K562 (cell line): ENCODE data around the gene VPS26A. TPM values are rescaled to one million over a fixed set of nuclear protein-coding genes. Genes with fewer than 3 reads are reported as not detected.

ENCODE experiments used
- ATAC-seq: fragments of 200-7000 bp; cut with Tn5 transposase; 3 replicates; pipeline ENCODE4 v1.9.1; 2020; ENCODE audit warnings: moderate library complexity
- BruUV-seq: library from RNA; stranded (reverse); fragments of 400-500 nt; replicated peaks from 2 replicates; lab custom pipeline; 2021; lab: Mats Ljungman, UMichigan
- CTCF ChIA-PET: fragments of 300-600 bp; formaldehyde crosslinking; extraction: SDS; loops from one replicate; lab custom pipeline; 2021; ENCODE audit warnings: low intra/inter-chr PET ratio; lab: Yijun Ruan, JAX
- POLR2A ChIA-PET: fragments of 300-600, 350-650 bp; sonication (Branson Sonifier 250); formaldehyde crosslinking; extraction: SDS; loops from one replicate; lab custom pipeline; 2021; ENCODE audit warnings: antibody characterized with exemption, inconsistent platforms; lab: Yijun Ruan, JAX
- DNase-seq, 4 experiments: peaks; one replicate each; pipeline versions ENCODE4 v3.0.0 to v3.0.0-alpha.2; 2011 to 2018; ENCODE audit warnings: low spot score in 3 of 4, mixed read lengths in 3 of 4; ENCODE audit errors: extremely low read depth in 1 of 4
- FAIRE-seq: peaks from 2 replicates; lab custom pipeline; 2011; peaks lifted over from hg19 to GRCh38; lab: Jason Lieb, UNC
- H2AFZ ChIP-seq: 2 replicates; pipeline ENCODE4 v1.6.0; 2011; ENCODE audit warnings: low read depth, low read length, control low read depth, inconsistent platforms
- H3K27ac ChIP-seq: fragments of 200-600 bp; 3 replicates; pipeline ENCODE4 v1.8.0; 2011; ENCODE audit warnings: low read depth, mild to moderate bottlenecking, control low read depth, inconsistent platforms, low read length, moderate library complexity, mixed read lengths; ENCODE audit errors: extremely low read depth
- H3K27me3 ChIP-seq, 2 experiments: fragments of 300-600 bp in 1 of 2; 2 replicates in 1 of 2; 3 replicates in 1 of 2; pipeline versions ENCODE4 v1.6.0 to v1.8.0; 2011; ENCODE audit warnings: inconsistent platforms in 2 of 2, low read length in 2 of 2, mild to moderate bottlenecking in 1 of 2, mixed read lengths in 1 of 2, moderate library complexity in 1 of 2; ENCODE audit not compliant: control insufficient read depth in 2 of 2, insufficient read depth in 2 of 2
- H3K36me3 ChIP-seq: fragments of 300-600 bp; 3 replicates; pipeline ENCODE4 v1.8.0; 2011; ENCODE audit warnings: mild to moderate bottlenecking, low read length, inconsistent platforms; ENCODE audit not compliant: control insufficient read depth, insufficient read depth
- H3K4me1 ChIP-seq, 2 experiments: fragments of 200-600 bp in 1 of 2; replicated peaks in 1 of 2; 2 replicates in 1 of 2; 3 replicates in 1 of 2; pipeline versions ENCODE4 v1.5.1 to v1.8.0; 2011; ENCODE audit warnings: inconsistent platforms in 2 of 2, low read length in 2 of 2, mild to moderate bottlenecking in 1 of 2, mixed read lengths in 1 of 2, moderate library complexity in 1 of 2; ENCODE audit not compliant: control insufficient read depth in 2 of 2, insufficient read depth in 2 of 2
- H3K4me2 ChIP-seq: 2 replicates; pipeline ENCODE4 v1.6.1; 2011; ENCODE audit warnings: low read length, control low read depth, inconsistent platforms, mixed read lengths; ENCODE audit not compliant: insufficient read depth
- H3K4me3 ChIP-seq: fragments of 200-600 bp; sonication (generic), shearing (Covaris generic); 2 replicates; pipeline ENCODE4 v1.5.1; 2016; ENCODE audit warnings: control low read depth, inconsistent platforms
- H3K79me2 ChIP-seq: fragments of 200-600 bp; 3 replicates; pipeline ENCODE4 v1.8.0; 2011; ENCODE audit warnings: low read length, inconsistent platforms; ENCODE audit not compliant: control insufficient read depth, insufficient read depth
- H3K9ac ChIP-seq, 2 experiments: 2 replicates each; pipeline versions ENCODE4 v1.6.0 to v1.6.1; 2011; ENCODE audit warnings: low read depth in 2 of 2, low read length in 2 of 2, control low read depth in 1 of 2, inconsistent platforms in 1 of 2, mild to moderate bottlenecking in 1 of 2, mixed read lengths in 1 of 2; ENCODE audit not compliant: insufficient read depth in 1 of 2
- H3K9me1 ChIP-seq: one replicate; pipeline ENCODE4 v1.6.0; 2011; ENCODE audit warnings: inconsistent platforms, mild to moderate bottlenecking, low read length, moderate library complexity; ENCODE audit not compliant: control insufficient read depth, insufficient read depth
- H3K9me3 ChIP-seq: replicated peaks from 2 replicates; pipeline ENCODE4 v1.5.1; 2011; ENCODE audit warnings: low read depth, low read length, inconsistent platforms; ENCODE audit not compliant: control insufficient read depth, insufficient read depth
- H4K20me1 ChIP-seq: replicated peaks from 2 replicates; pipeline ENCODE4 v1.6.1; 2011; ENCODE audit warnings: low read length, inconsistent platforms, mixed read lengths; ENCODE audit not compliant: control insufficient read depth, insufficient read depth
- ATF7 ChIP-seq: fragments of 450-650 bp; IDR thresholded peaks from 2 replicates; pipeline ENCODE4 v1.7.1; 2014; ENCODE audit warnings: mild to moderate bottlenecking, moderate library complexity
- BHLHE40 ChIP-seq: IDR thresholded peaks from 2 replicates; pipeline ENCODE4 v1.6.1; 2011; ENCODE audit warnings: low read length, improper control_type of control experiment
- CBFA2T2 ChIP-seq: fragments of 450-650 bp; conservative IDR thresholded peaks from 2 replicates; pipeline ENCODE4 v1.6.1; 2017; ENCODE audit warnings: mild to moderate bottlenecking
- CBFA2T3 ChIP-seq: fragments of 450-650 bp; IDR thresholded peaks from 2 replicates; pipeline ENCODE4 v1.6.1; 2017
- CEBPB ChIP-seq: fragments of 450-650 bp; IDR thresholded peaks from 2 replicates; pipeline ENCODE4 v1.6.1; 2016; ENCODE audit warnings: missing genetic modification characterization, missing compliant biosample characterization
- CEBPG ChIP-seq, 3 experiments: fragments of 200-800 bp in 1 of 3; sonication (Bioruptor generic) in 1 of 3; sonication (generic) in 1 of 3; formaldehyde crosslinking in 1 of 3; IDR thresholded peaks in 2 of 3; conservative IDR thresholded peaks in 1 of 3; 2 replicates each; pipeline versions ENCODE4 v1.6.1 to v1.8.0; 2016 to 2022; ENCODE audit warnings: missing compliant biosample characterization in 2 of 3, missing genetic modification characterization in 2 of 3, mild to moderate bottlenecking in 1 of 3, missing genetic modification reagents in 1 of 3
- SNRNP70 ChIP-seq: fragments of 200-400 bp; formaldehyde crosslinking; optimal IDR thresholded peaks from 2 replicates; pipeline ENCODE3; 2017; ENCODE audit warnings: low read depth, low read length
- SRF ChIP-seq, 2 experiments: fragments of 250-450, 450-650 bp in 1 of 2; sonication (Bioruptor Pico) in 1 of 2; sonication (generic) in 1 of 2; formaldehyde crosslinking; IDR thresholded peaks; 2 replicates each; pipeline versions ENCODE4 v1.5.0 to v1.5.1; 2020 to 2022; ENCODE audit warnings: mild to moderate bottlenecking in 1 of 2, missing genetic modification reagents in 1 of 2
- STAT5A ChIP-seq: IDR thresholded peaks from 2 replicates; pipeline ENCODE4 v1.6.1; 2012; ENCODE audit warnings: low read length, inconsistent platforms, borderline replicate concordance
- TAF7 ChIP-seq: fragments of 450-650 bp; IDR thresholded peaks from 2 replicates; pipeline ENCODE4 v1.6.1; 2016; ENCODE audit warnings: missing genetic modification characterization, missing compliant biosample characterization
- TAL1 ChIP-seq: fragments of 450-650 bp; IDR thresholded peaks from 2 replicates; pipeline ENCODE4 v1.6.1; 2016; ENCODE audit warnings: mild to moderate bottlenecking
- TCF3 ChIP-seq: sonication (generic); formaldehyde crosslinking; IDR thresholded peaks from 2 replicates; pipeline ENCODE4 v1.4.0; 2020; ENCODE audit warnings: mild to moderate bottlenecking, missing genetic modification reagents
- ZNF668 ChIP-seq: fragments of 250-450 bp; sonication (Bioruptor Pico); IDR thresholded peaks from 2 replicates; pipeline ENCODE4 v1.8.0; 2022; ENCODE audit warnings: mild to moderate bottlenecking, inconsistent platforms
- WGBS: fragments of 100-300 bp; shearing (Covaris generic); methylation state at CpG from one replicate; pipeline ENCODE4 v1.1.6; 2016; ENCODE audit warnings: low coverage, mixed read lengths; ENCODE audit not compliant: insufficient coverage; ENCODE audit errors: missing lambda C conversion rate; 5-methylcytosine and 5-hydroxymethylcytosine counted together
- in situ Hi-C: fragments of 300-500 bp; cut with MboI; formaldehyde crosslinking; loops from 4 replicates; pipeline ENCODE4 v1.15.0; 2018; ENCODE audit warnings: inconsistent platforms, mixed read lengths
- intact Hi-C: fragments of 100-400 bp; cut with micrococcal nuclease; formaldehyde crosslinking; loops from 2 replicates; pipeline ENCODE4 v1.14.2; 2022
- polyA plus RNA-seq, 8 experiments: library from polyadenylated mRNA; depleted of rRNA in 4 of 8; stranded (reverse) in 5 of 8; unstranded in 3 of 8; fragments of >200 nt; fragmentation: Nextera tagmentation in 2 of 8; fragmentation: Illumina TruSeq in 1 of 8; extraction: Ambion mirVana in 2 of 8; extraction: Trizol in 1 of 8; gene quantifications; 2 replicates each; pipeline versions ENCODE4 v1.2.1 to v1.2.3, GENCODE V29; 2011 to 2014; ENCODE audit warnings: inconsistent platforms in 1 of 8, missing spikeins in 1 of 8
- total RNA-seq, 7 experiments: library from RNA; depleted of rRNA in 6 of 7; stranded (reverse); fragments of >200 nt in 6 of 7; fragmentation: Illumina TruSeq in 2 of 7; extraction: Trizol in 2 of 7; gene quantifications; 2 replicates each; pipeline versions ENCODE4 v1.2.1 to v1.2.3, GENCODE V29; 2011 to 2021; ENCODE audit warnings: low replicate concordance in 1 of 7
- TF ChIP-seq, protein P1 (sequence below): fragments of 250-450 bp; sonication (Bioruptor Pico); IDR thresholded peaks from 2 replicates; pipeline ENCODE4 v1.4.0; 2020; ENCODE audit warnings: mild to moderate bottlenecking, moderate library complexity
- TF ChIP-seq, protein P2 (sequence below), 2 experiments: fragments of 450-650 bp in 1 of 2; sonication (generic) in 1 of 2; formaldehyde crosslinking in 1 of 2; IDR thresholded peaks in 1 of 2; conservative IDR thresholded peaks in 1 of 2; 2 replicates each; pipeline versions ENCODE4 v1.6.1 to v1.8.1; 2016 to 2023; ENCODE audit warnings: mild to moderate bottlenecking in 2 of 2, moderate library complexity in 2 of 2, inconsistent platforms in 1 of 2, missing genetic modification reagents in 1 of 2

VPS26A gene
- total and polyA plus RNA-seq, 9 of the 15 experiments (the other 6 are each of a cell fraction or from before 2014, with no cell fraction given), result 47.1 to 137 (median 69.3) TPM

DNA sequence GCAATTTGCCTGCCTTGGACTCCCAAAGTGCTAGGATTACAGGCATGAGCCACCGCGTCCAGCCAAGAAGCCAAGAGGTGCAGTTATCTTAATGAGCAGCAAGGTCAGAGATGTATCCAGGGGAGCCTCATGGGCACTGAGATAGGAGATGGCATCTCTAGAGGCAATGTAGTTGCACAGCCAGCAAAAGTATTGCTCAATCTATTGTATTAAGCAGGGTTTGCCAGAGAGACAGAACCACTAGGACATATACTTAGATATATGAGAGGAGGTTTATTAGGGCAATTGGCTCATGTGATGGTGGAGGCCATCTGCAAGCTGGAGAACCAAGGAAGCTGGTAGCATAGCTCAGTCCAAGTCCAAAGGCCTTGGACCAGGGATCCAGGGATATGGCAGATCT is 16.3 kb upstream of the VPS26A start:
- in situ Hi-C loops, result no loop called here
- no TSS peak for BruUV-seq
- no peak for DNase-seq

More for the DNA sequence above, 16.3 kb upstream of the VPS26A start:
- no peak for ATAC-seq
- Histone ChIP-seq H3K4me3 (no peak overlapping the region), H3K9me1 (no peaks in the 10 kb centered on the region), H4K20me1 (no peaks in the 10 kb centered on the region; the same call in 1 of the 2 replicates), H3K4me1 (no peaks in the 10 kb centered on the region; a peak in 1 of 5 replicates), H3K9ac (no peak overlapping the region), H3K27me3 (no peaks in the 10 kb centered on the region), H3K27ac (no peak overlapping the region), H3K9me3 (no peaks in the 10 kb centered on the region), H3K4me2 (no peak overlapping the region), H3K36me3 (peaks cover 22% of the 10 kb centered on the region), H2AFZ (no peak overlapping the region), H3K79me2 (no peaks in the 10 kb centered on the region)
- no peak for TF ChIP-seq ZNF668 (CRISPR knock-in tag)
- TF ChIP-seq CBFA2T3, result peak; percentile 56
- no peak for TF ChIP-seq ATF7
- no peak for TF ChIP-seq STAT5A
- TF ChIP-seq CEBPB, result peak; percentile 84
- TF ChIP-seq, protein P1, sequence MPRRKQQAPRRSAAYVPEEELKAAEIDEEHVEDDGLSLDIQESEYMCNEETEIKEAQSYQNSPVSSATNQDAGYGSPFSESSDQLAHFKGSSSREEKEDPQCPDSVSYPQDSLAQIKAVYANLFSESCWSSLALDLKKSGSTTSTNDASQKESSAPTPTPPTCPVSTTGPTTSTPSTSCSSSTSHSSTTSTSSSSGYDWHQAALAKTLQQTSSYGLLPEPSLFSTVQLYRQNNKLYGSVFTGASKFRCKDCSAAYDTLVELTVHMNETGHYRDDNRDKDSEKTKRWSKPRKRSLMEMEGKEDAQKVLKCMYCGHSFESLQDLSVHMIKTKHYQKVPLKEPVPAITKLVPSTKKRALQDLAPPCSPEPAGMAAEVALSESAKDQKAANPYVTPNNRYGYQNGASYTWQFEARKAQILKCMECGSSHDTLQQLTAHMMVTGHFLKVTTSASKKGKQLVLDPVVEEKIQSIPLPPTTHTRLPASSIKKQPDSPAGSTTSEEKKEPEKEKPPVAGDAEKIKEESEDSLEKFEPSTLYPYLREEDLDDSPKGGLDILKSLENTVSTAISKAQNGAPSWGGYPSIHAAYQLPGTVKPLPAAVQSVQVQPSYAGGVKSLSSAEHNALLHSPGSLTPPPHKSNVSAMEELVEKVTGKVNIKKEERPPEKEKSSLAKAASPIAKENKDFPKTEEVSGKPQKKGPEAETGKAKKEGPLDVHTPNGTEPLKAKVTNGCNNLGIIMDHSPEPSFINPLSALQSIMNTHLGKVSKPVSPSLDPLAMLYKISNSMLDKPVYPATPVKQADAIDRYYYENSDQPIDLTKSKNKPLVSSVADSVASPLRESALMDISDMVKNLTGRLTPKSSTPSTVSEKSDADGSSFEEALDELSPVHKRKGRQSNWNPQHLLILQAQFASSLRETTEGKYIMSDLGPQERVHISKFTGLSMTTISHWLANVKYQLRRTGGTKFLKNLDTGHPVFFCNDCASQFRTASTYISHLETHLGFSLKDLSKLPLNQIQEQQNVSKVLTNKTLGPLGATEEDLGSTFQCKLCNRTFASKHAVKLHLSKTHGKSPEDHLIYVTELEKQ, result no peak
- TF ChIP-seq SNRNP70, result no peak
- peak; percentile 29; the same call in 1 of the 2 replicates for TF ChIP-seq TAL1
- 0 out of 2 replicates have a peak, but pooled peaks have one; percentile 21 for TF ChIP-seq CBFA2T2
- no peak for TF ChIP-seq SRF (CRISPR knock-in tag; IDR thresholded peaks at IDR 0.05)
- TF ChIP-seq, protein P2, sequence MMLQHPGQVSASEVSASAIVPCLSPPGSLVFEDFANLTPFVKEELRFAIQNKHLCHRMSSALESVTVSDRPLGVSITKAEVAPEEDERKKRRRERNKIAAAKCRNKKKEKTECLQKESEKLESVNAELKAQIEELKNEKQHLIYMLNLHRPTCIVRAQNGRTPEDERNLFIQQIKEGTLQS (IDR thresholded peaks at IDR 0.05), result no peak
- TF ChIP-seq, protein P2 (CRISPR knock-in tag; conservative IDR thresholded peaks at IDR 0.05), result no peak
- peak; percentile 15; the same call in 1 of the 2 replicates for TF ChIP-seq TCF3
- TF ChIP-seq CEBPG (CRISPR knock-in tag; IDR thresholded peaks at IDR 0.05), result peak; percentile 51; the same call in 1 of the 2 replicates
- TF ChIP-seq CEBPG (tag; conservative IDR thresholded peaks at IDR 0.05 in 1 of 2, IDR thresholded peaks at IDR 0.05 in 1 of 2), result peak; percentile 56 to 70
- TF ChIP-seq BHLHE40, result no peak
- no peak for TF ChIP-seq TAF7
- POLR2A ChIA-PET, result no interaction called here
- FAIRE-seq, result no peak
- WGBS, result 6% methylated on average over 2 of the region's 2 CpGs
- CTCF ChIA-PET, result no interaction called here
- intact Hi-C loops, result no loop called here
